HL-60 (cell line): ENCODE data around the gene GNB2.

Experiments
- DNase-seq, 2 experiments: peaks; one replicate each; pipeline ENCODE4 v3.0.0-alpha.2; 2010 to 2020; ENCODE audit warnings: low read depth in 1 of 2, low spot score in 1 of 2
- H3K27ac ChIP-seq: fragments of 250-450 bp; sonication (Bioruptor Pico); replicated peaks from 2 replicates; pipeline ENCODE4 v1.5.1; 2020; ENCODE audit warnings: mild to moderate bottlenecking, moderate library complexity
- H3K27me3 ChIP-seq: fragments of 250-450 bp; sonication (Bioruptor Pico); 2 replicates; pipeline ENCODE4 v1.5.1; 2021; ENCODE audit warnings: mild to moderate bottlenecking, moderate library complexity; ENCODE audit not compliant: insufficient read depth, poor library complexity, severe bottlenecking
- H3K4me3 ChIP-seq: replicated peaks from 2 replicates; pipeline ENCODE4 v1.5.1; 2011; ENCODE audit warnings: mild to moderate bottlenecking, control low read depth, low read length; ENCODE audit not compliant: insufficient read depth
- CTCF ChIP-seq: IDR thresholded peaks from one replicate; pipeline ENCODE4 v1.5.1; 2011; ENCODE audit warnings: low read length, control low read depth, inconsistent platforms; ENCODE audit not compliant: insufficient read depth
- GABPA ChIP-seq: IDR thresholded peaks from 2 replicates; pipeline ENCODE4 v1.6.1; 2012; ENCODE audit warnings: low read depth
- POLR2AphosphoS5 ChIP-seq: IDR thresholded peaks from 2 replicates; pipeline ENCODE4 v1.6.1; 2012; ENCODE audit warnings: low read depth
- REST ChIP-seq: IDR thresholded peaks from 2 replicates; pipeline ENCODE4 v1.6.1; 2012; ENCODE audit warnings: low read depth; ENCODE audit not compliant: insufficient replicate concordance
- SPI1 ChIP-seq: IDR thresholded peaks from 2 replicates; pipeline ENCODE4 v1.6.1; 2012; ENCODE audit warnings: low read depth, mild to moderate bottlenecking, borderline replicate concordance

GNB2 gene

GRCh38 chr7:100719523-100720278, 46.2 kb downstream of the GNB2 start:
- DNase-seq, result no peak
- Histone ChIP-seq H3K4me3 (no peak overlapping the region), H3K27me3 (peaks cover 19% of the 10 kb centered on the region), H3K27ac (no peak overlapping the region)
- TF ChIP-seq POLR2AphosphoS5 (no peak), CTCF (no peak)

- no peak within 1 kb of the TSS for H3K27ac ChIP-seq
- H3K4me3 ChIP-seq, result no peak within 1 kb of the TSS
- TF ChIP-seq REST, result no peak
- H3K27me3 ChIP-seq, result peaks cover 19% of the 10 kb centered on the region
- DNase-seq, result no peak
Measured at GRCh38 chr7:100720279-100720670, 46.7 kb downstream of the GNB2 start, which contains the start of gene EPO. Gene EPO (plus strand): TSS chr7:100720468. CDS start chr7:100720981, 513 bp downstream.

GRCh38 chr7:100720671-100721504, 47.3 kb downstream of the GNB2 start:
- TF ChIP-seq POLR2AphosphoS5 (no peak), CTCF (no peak), REST (no peak), SPI1 (no peak), GABPA (no peak)
- no peak overlapping the region for H3K4me3 ChIP-seq
- peaks cover 19% of the 10 kb centered on the region for H3K27me3 ChIP-seq
- no peak overlapping the region for H3K27ac ChIP-seq
- DNase-seq, result no peak

GRCh38 chr7:100721505-100721812, 47.9 kb downstream of the GNB2 start:
- H3K27me3 ChIP-seq, result peaks cover 19% of the 10 kb centered on the region
- DNase-seq, result no peak
- H3K27ac ChIP-seq, result no peak overlapping the region
- TF ChIP-seq GABPA, result no peak
- no peak for TF ChIP-seq SPI1
- TF ChIP-seq CTCF, result no peak
- TF ChIP-seq REST, result no peak
- TF ChIP-seq POLR2AphosphoS5, result no peak
- H3K4me3 ChIP-seq, result no peak overlapping the region
